ENCODE measurements around the gene CHRNB2.
A peak's percentile ranks its signal among the peaks of the same experiment; 100 is the strongest.

CHRNB2 gene

DNA sequence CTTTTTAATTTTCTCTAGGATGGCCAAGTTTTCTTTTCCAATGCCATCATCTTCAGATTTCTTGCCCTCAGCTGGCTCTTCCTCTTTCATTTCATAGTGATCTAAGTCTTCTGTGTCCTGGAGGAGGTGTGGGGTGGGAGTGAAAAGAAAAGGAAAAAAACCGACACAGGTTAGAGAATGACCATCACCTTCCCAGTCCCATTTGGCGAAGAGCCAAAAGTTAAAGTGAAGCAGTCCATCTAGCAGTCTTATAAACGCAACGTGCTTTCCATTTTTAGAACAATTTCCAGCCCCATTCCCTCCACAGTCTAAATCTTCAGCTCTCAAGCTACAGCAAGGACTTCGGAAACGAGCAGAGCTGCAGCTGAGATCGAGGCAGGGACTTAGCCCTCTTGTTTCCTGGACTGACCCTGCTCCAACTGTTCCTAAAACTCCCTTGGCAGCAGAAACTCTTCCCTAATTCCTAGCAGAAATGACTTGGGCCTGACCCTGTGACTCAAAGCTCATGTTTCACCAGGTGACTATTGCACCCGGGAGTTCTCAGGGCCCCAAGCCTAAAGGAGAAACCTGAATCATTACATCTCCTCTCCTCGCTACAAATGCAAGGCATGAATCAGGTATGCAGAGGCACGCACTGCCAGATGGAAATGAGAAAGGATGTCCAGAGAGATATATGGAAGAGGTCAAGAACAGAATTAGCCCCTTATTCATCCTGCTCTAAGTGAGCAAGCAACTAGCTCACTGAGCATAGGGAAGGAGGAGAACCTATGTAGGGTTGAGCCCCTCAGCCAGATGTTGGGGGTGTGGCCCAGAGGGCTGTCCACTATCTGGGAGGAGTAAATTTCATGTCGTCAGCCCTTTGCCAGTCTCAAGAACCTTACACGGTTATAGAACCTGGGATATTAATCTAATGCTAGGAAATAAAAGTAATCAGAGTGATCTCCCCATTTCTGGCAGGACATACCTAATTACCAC, 14.2 kb upstream of the CHRNB2 start:
- no peak for DNase-seq (ENCODE audit: low read depth)

- DNase-seq (ENCODE audit: low read depth) = peak; percentile 32
These were observed 11.2 kb upstream of the CHRNB2 start for GRCh38 chr1:154556422-154556821.

DNA sequence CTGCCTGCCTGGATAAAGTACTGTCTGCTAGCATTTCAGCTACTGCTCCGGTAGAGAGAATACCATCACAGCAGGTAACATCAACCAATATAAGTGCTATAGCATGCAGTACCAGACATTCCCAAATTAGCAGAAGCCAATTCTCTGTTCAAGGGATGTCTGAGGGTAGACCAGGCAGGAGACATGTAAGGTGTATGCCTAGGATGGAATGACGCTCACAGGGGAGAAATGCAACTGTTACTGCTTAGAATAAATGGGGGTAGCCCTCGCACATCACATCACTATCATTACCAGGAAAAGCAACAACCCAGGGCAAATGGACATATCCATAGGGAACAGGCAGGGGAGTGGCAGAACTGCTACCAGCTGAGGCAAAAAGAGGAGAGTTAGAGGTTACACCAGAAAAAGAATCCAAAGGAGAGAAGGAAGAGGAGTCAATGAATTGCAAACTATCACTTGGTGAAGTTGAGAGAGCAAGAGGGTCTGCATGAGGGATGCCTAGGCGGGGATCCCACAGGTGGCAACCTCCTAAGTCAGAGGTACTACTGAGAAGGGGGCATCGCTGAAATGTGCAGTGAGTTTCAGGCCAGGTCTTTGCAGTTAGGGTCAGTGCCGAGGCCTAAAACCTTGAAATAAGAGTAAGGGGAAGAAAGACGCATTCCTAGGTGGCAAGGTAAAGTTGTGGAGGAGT, 10.2 kb upstream of the CHRNB2 start:
- DNase-seq (ENCODE audit: low read depth) = no peak

GRCh38 chr1:154557939-154558719, 9.4 kb upstream of the CHRNB2 start, which contains the start of gene UBE2Q1:
UBE2Q1 (minus strand) TSS chr1:154558662; CDS start chr1:154558553, 109 bp downstream.
- DNase-seq (ENCODE audit: low read depth) = no peak

DNA sequence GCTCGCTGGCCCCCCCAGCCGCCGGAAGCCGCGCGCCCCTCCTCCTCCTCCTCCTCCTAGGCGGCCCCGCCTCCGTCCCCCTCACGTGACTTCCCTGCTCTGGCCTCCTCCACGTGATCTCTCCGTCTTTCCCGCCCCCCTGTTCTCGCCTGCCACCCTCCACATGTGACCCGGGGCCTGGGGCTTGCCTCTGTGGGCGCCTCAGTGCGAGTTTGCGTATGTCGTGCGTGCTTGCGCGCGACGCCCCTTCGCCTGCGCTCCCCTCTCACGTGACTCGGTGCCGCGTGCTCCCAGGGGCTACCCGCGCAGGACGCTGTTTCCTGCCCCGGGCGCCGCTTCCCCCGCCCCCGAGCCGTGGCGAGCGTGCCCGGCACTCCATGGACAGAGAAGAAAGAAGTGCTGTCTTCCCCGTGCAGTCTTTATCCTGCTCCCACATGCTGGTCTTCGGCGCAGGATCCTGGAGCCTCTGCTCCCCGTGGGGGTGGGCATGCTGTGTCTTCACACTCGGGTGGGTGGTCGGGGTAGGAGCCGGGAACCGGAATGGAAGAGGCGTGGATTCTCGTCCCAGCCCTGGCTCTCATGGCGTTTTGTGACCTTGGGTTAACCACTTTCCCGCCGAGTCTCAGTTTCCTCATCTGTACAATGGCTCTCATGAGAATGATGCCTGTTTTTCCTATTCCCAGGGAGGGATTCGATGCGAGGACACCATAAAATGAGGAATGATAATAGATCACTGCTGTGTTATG, 8.7 kb upstream of the CHRNB2 start:
- peak; percentile 99 for DNase-seq (ENCODE audit: low read depth)

DNA sequence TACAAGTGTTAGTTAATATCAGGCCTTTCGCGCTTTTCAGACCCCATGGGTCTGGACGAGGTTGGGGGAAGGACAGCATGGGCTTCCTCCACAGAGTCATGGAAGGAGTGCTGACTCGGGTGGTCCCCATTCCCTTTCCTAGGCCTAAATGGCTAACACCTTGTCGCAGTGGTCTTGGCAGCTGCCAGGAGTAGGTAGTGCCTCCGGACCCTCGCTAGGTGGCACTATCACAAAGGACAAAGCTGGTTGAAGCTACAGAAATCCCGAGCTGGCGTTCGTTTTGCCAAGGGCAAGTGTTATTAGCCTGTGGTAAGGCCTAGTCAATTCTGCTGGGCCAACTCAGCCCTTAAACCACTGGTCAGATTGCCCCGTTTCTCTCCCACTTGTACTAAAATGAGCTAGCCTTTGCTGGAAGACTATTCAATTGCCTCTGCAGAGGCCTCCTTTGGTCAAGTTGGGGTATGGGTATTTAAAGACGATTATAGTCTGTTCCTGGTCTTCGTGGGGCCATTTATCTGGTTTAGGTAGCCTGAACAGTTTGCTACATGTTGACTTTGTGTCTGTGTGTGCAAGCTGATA, 8.0 kb upstream of the CHRNB2 start:
- DNase-seq (ENCODE audit: low read depth) = peak; percentile 90

GRCh38 chr1:154565876-154566275, 1.7 kb upstream of the CHRNB2 start:
- DNase-seq (ENCODE audit: low read depth) = no peak

DNA sequence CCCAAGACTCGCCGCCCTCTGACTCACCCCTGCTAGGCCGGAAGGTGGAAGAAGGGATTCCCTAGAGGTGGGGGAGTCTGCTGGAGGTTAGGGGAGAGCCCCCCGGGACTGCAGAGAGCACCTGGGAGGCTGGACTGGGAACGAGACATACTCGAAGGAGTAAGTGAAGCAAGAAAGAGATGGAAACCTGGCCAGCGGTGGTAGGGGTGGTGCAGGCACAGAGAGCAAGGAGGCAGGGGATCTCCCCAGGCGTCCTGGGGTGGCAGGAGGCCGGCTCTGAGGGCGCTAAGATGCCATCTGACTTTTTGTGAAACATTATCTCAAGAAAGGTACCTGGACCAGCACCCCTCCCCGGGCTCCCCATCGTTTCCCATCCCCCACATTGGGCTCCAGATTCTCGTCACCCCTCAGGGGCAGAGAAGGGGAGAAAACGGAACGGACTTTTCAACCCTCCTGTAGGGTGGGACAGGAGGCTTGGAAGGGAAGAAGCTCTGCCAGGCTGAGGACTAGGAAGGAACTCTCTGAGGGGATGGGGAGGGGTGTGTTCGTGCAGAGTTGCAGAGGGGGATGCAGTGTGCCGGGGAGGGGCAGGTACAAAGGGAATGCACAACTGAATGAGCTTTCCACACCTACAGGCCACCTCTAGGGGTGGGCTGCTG, 708 bp downstream of the CHRNB2 start:
- DNase-seq (ENCODE audit: low read depth) = no peak

DNA sequence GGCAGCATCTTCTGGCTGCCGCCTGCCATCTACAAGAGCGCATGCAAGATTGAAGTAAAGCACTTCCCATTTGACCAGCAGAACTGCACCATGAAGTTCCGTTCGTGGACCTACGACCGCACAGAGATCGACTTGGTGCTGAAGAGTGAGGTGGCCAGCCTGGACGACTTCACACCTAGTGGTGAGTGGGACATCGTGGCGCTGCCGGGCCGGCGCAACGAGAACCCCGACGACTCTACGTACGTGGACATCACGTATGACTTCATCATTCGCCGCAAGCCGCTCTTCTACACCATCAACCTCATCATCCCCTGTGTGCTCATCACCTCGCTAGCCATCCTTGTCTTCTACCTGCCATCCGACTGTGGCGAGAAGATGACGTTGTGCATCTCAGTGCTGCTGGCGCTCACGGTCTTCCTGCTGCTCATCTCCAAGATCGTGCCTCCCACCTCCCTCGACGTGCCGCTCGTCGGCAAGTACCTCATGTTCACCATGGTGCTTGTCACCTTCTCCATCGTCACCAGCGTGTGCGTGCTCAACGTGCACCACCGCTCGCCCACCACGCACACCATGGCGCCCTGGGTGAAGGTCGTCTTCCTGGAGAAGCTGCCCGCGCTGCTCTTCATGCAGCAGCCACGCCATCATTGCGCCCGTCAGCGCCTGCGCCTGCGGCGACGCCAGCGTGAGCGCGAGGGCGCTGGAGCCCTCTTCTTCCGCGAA, 3.8 kb downstream of the CHRNB2 start:
- DNase-seq (ENCODE audit: low read depth) = no peak

GRCh38 chr1:154571964-154572288, 4.3 kb downstream of the CHRNB2 start:
- no peak for DNase-seq (ENCODE audit: low read depth)

- no peak for DNase-seq (ENCODE audit: low read depth)
These were observed 5.0 kb downstream of the CHRNB2 start for GRCh38 chr1:154572468-154573167.

GRCh38 chr1:154573168-154573510, 5.6 kb downstream of the CHRNB2 start:
- no peak for DNase-seq (ENCODE audit: low read depth)

DNA sequence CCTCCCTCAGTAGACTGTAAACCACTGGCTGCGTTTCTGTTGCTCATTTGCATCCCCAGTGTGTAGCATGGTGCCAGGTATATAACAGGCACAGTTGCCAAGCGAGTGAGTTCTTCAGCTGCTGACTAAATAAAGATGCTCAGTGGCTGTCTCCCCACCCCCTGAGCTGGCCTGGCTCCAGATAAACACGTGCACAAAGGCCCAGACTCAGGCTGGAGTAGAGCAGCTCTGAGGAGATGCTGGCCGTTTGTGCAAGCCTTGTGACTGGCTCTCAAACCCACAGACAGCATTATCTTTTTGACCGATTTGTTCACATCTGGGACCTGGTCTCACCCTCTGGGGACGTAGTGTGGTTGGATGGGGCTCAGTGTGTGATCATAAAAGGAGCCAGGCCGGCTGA, 7.1 kb downstream of the CHRNB2 start:
- peak; percentile 51 for DNase-seq (ENCODE audit: low read depth)

DNA sequence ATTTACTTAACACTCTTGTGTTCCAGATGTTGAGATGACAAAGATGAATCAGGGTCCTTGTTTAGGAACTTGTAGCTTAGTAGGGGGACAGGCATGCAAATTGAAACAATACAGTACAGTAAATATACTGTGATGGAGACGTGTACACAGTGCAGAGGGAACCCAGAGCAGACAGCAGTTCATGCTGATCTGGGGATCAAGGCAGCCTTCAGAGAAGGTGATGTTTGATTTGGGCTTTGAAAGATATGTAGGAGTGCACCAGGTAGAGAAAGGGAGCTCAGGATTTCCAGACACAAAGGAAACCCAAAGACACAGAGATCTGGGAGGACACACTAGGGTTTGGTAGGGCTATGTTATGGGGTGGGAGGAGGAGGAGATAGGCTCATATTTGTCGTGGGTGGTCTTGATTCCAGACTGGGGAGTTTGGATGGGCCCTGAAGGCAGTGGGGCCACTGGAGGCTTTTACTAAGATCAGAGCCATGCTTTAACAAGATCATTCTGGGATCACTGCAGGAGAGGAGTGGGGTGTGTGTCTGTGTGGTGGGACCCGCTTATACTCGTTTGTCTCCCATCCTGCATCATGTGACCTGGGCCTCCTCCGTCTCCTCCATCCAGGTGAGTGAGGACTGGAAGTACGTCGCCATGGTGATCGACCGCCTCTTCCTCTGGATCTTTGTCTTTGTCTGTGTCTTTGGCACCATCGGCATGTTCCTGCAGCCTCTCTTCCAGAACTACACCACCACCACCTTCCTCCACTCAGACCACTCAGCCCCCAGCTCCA, 7.8 kb downstream of the CHRNB2 start:
- no peak for DNase-seq (ENCODE audit: low read depth)

DNA sequence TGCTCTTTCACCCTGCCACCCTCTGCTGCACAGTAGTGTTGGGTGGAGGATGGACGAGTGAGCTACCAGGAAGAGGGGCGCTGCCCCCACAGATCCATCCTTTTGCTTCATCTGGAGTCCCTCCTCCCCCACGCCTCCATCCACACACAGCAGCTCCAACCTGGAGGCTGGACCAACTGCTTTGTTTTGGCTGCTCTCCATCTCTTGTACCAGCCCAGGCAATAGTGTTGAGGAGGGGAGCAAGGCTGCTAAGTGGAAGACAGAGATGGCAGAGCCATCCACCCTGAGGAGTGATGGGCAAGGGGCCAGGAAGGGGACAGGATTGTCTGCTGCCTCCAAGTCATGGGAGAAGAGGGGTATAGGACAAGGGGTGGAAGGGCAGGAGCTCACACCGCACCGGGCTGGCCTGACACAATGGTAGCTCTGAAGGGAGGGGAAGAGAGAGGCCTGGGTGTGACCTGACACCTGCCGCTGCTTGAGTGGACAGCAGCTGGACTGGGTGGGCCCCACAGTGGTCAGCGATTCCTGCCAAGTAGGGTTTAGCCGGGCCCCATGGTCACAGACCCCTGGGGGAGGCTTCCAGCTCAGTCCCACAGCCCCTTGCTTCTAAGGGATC, 8.5 kb downstream of the CHRNB2 start:
- DNase-seq (ENCODE audit: low read depth) = no peak

DNA sequence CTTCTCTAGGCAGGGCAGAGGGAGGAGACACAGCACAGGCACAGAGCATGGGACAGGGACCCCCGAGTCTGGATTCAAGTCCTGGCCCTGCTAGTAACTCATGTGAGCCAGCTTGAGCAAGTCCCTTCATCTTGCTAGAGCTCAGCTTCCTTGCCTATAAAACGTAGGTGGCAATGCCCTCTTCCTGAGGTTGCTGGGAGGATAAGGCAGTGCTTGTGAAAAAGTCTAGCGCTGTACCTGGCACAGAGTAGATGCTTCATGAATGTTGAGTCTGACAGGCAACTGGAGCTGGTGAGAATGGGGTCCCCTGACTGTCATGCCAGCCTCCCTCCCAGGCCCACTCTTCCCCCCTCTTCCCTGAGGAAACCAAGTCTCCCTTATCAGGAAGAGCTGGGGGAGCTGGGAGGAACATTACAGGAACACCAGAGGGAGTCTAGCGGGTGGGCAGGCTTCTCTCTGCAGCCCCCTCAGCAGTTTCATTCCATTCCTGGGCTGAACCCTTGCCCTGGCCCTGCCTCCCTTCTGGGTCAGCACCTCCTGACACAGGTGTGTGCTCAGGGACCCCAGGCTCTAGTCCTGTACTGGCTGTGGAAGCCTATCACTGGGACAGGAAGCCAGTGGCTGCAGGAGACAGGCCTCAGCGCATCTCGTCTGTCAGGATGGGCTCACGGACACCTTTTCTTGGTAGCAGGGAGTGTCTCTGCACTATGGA, 9.9 kb downstream of the CHRNB2 start:
- DNase-seq (ENCODE audit: low read depth) = no peak

DNA sequence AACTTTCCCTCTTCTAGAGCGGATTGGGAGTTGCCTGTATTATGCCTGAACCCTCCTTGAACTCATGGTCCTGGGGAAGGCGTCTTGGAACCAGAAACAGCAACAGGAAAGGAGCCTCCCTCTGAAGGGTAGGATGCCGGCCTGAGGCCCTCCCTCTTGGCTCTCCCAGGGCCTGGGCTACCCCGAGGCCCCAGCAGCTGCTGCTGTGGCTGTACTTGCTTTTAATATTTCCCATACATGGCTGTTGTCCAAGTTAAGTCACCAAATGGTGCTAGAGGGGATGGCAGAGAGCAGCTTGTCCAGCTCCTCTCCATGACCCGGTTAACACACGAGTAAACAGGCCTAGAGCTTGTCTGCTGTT, 10.5 kb downstream of the CHRNB2 start:
- no peak for DNase-seq (ENCODE audit: low read depth)

GRCh38 chr1:154579374-154579773, 11.8 kb downstream of the CHRNB2 start:
- no peak for DNase-seq (ENCODE audit: low read depth)
